ENCODE results near the gene ADAMTS18. TPM values are rescaled to one million over a fixed set of nuclear protein-coding genes. Genes with fewer than 3 reads are reported as not detected.

Gene ADAMTS18
- total RNA-seq, 4 donors from 2014 or later: not detected

DNA sequence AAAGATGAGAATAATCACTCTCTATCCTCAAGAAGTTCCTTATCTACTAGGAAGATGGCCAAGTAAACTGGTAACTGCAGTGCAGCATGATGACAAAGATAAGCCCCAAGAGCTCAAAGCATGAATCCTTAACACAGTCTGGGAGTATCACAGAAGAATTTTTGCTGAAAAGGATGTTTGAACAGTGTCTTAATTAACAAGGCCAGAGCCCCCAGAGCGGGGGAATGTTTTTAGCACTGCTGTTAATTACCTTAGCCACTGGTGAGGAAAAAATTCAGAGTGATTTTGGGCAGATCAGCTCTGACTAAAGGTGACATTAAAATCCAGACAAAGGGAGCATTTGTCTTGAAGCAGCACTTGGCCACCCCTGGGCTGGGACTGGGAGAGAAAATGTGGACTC lies 30.1 kb downstream of the ADAMTS18 start:
- H3K27ac ChIP-seq: no peak overlapping the region

DNA sequence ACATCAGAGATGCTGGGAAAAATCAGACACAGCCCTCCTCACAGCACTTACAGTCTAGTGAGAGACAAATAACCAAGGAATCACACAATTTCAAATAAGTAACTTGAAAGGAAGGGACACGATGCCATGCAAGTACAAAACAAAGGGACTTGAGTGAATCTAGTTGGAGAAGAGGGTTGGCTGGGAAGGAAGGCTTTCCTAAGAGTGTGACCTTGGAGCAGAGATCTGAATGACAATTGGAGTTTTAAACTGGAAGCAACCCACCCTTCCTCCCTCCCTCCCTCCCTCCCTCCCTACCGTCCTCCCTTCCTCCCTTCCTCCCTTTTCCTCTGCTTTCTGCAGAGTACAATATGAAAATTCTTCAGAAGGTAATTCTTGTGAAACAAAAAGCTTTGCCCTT lies 31.1 kb downstream of the ADAMTS18 start:
- WGBS, 2 donors: 42 to 56% methylated on average over 2 of the region's 2 CpGs

More for the DNA sequence above, 30.1 kb downstream of the ADAMTS18 start:
- Histone ChIP-seq H3K36me3 (no peaks in the 10 kb centered on the region), H3K4me1 (no peaks in the 10 kb centered on the region), H3K9me3 (peaks cover 0 to 8% (median 0%) of the 10 kb centered on the region in 3 donors), H3K27me3 (peaks cover 0 to 3% (median 0%) of the 10 kb centered on the region in 4 donors), H3K4me3 (no peak overlapping the region)
- no peak for DNase-seq
- 46 to 70% methylated on average over 1 of the region's 1 CpG for WGBS, 2 donors
- TF ChIP-seq POLR2A (IDR thresholded peaks at IDR 0.05): no peak
- TF ChIP-seq, protein P1, sequence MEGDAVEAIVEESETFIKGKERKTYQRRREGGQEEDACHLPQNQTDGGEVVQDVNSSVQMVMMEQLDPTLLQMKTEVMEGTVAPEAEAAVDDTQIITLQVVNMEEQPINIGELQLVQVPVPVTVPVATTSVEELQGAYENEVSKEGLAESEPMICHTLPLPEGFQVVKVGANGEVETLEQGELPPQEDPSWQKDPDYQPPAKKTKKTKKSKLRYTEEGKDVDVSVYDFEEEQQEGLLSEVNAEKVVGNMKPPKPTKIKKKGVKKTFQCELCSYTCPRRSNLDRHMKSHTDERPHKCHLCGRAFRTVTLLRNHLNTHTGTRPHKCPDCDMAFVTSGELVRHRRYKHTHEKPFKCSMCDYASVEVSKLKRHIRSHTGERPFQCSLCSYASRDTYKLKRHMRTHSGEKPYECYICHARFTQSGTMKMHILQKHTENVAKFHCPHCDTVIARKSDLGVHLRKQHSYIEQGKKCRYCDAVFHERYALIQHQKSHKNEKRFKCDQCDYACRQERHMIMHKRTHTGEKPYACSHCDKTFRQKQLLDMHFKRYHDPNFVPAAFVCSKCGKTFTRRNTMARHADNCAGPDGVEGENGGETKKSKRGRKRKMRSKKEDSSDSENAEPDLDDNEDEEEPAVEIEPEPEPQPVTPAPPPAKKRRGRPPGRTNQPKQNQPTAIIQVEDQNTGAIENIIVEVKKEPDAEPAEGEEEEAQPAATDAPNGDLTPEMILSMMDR (IDR thresholded peaks at IDR 0.05): no peak
- intact Hi-C loops (cut with DNase I): no loop called here

DNA sequence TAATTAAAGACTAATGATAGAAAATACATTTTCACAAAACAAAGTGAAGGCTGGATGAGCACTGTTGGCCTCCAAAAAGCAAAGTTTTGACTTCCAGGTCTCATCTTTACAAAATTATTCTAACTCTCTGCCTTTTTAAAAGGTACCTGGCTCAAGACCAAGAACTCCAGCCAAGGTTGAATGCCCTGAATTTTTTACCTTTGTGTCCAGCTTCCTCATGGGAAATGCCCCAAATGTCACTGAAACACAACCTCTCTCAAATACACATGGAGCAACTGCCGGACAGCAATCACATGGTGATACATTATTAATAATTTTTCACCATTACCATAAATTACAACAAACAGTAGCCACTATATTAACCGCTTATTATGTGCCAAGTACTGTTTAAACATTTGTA lies 32.2 kb downstream of the ADAMTS18 start:
- 45 to 48% methylated on average over 2 of the region's 2 CpGs for WGBS, 2 donors
- Histone ChIP-seq H3K36me3 (no peaks in the 10 kb centered on the region), H3K4me3 (no peak overlapping the region), H3K9me3 (peaks cover 0 to 8% (median 0%) of the 10 kb centered on the region in 3 donors), H3K27ac (peak overlapping the region in 1 of 4 donors; percentile 36), H3K4me1 (no peaks in the 10 kb centered on the region), H3K27me3 (peaks cover 0 to 10% (median 0%) of the 10 kb centered on the region in 4 donors)
- TF ChIP-seq, protein P1 (IDR thresholded peaks at IDR 0.05): no peak
- no peak for TF ChIP-seq POLR2A (IDR thresholded peaks at IDR 0.05)
- intact Hi-C loops (cut with DNase I): no loop called here
- no peak for DNase-seq

More for the DNA sequence above, 31.1 kb downstream of the ADAMTS18 start:
- TF ChIP-seq POLR2A (IDR thresholded peaks at IDR 0.05): no peak
- TF ChIP-seq, protein P1 (IDR thresholded peaks at IDR 0.05): no peak
- H3K27ac ChIP-seq: no peak overlapping the region
- H3K27me3 ChIP-seq: peaks cover 0 to 5% (median 0%) of the 10 kb centered on the region in 4 donors
- H3K9me3 ChIP-seq: peaks cover 0 to 8% (median 0%) of the 10 kb centered on the region in 3 donors
- intact Hi-C loops (cut with DNase I): no loop called here
- DNase-seq: no peak
- no peaks in the 10 kb centered on the region for H3K36me3 ChIP-seq
- no peak overlapping the region for H3K4me3 ChIP-seq
- H3K4me1 ChIP-seq: no peaks in the 10 kb centered on the region

DNA sequence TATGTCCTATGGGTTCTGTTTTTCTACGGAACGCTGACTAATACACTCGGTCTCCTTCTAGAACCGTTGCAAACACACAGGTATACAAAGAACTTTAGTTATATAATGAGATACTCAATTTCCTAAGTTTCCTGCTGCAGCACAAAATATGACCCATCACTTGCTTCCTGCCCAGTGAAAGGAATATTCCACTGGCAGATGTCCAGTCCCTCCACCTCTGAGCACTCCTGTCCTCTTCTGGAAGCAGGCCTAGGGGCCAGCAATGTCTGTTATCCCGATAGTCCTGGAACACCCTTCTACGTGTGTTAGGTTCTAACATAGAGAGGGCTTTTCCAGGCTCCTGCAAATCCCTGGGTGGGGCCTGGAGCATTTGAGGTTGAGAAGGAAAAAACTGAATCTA lies 32.7 kb downstream of the ADAMTS18 start:
- TF ChIP-seq, protein P1 (IDR thresholded peaks at IDR 0.05): no peak
- TF ChIP-seq POLR2A (IDR thresholded peaks at IDR 0.05): no peak
- Histone ChIP-seq H3K27me3 (peaks cover 0 to 10% (median 0%) of the 10 kb centered on the region in 4 donors), H3K4me1 (no peaks in the 10 kb centered on the region), H3K9me3 (peaks cover 0 to 3% (median 0%) of the 10 kb centered on the region in 3 donors), H3K27ac (peak overlapping the region in 1 of 4 donors; percentile 36), H3K36me3 (no peaks in the 10 kb centered on the region), H3K4me3 (no peak overlapping the region)
- intact Hi-C loops (cut with DNase I): no loop called here
- DNase-seq: no peak
- whole genome bisulfite sequencing, 2 donors: 60 to 76% methylated on average over 6 of the region's 6 CpGs

DNA sequence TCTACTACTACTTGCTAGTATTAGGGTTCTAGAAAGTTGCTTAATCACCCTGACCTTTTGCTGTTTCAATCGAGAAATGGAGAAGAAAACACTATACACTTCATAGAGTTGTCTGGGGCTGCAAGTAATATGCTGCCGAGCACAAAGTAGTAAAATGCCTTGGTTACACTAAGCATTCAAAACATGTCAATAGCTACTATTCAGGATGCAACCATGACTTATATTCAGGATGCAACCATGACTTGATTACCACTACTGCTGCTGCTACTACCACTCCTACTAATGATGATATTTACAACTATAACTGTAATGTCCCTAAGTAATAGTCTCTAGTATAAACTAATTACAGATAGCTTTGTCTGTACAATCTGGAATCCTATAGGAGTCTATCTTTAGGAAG lies 35.3 kb downstream of the ADAMTS18 start:
- H3K27ac ChIP-seq: no peak overlapping the region
- DNase-seq: no peak
- intact Hi-C loops (cut with DNase I): no loop called here
- no peak overlapping the region for H3K4me3 ChIP-seq
- no peaks in the 10 kb centered on the region for H3K4me1 ChIP-seq
- no peaks in the 10 kb centered on the region for H3K36me3 ChIP-seq
- TF ChIP-seq, protein P1 (IDR thresholded peaks at IDR 0.05): no peak
- no peak for TF ChIP-seq POLR2A (IDR thresholded peaks at IDR 0.05)
- no peaks in the 10 kb centered on the region for H3K9me3 ChIP-seq
- H3K27me3 ChIP-seq: peaks cover 0 to 10% (median 0%) of the 10 kb centered on the region in 4 donors
- WGBS, 2 donors: 78 to 79% methylated on average over 2 of the region's 2 CpGs

All from esophagus squamous epithelium (tissue), 5 donors.